Superior temporal gyrus (tissue), 1 donor: ENCODE measurements around the gene MYO18B.

Source experiments
- DNase-seq: peaks from one replicate; pipeline ENCODE4 v3.0.0-alpha.2; 2016; ENCODE audit errors: extremely low spot score

The MYO18B gene

DNA sequence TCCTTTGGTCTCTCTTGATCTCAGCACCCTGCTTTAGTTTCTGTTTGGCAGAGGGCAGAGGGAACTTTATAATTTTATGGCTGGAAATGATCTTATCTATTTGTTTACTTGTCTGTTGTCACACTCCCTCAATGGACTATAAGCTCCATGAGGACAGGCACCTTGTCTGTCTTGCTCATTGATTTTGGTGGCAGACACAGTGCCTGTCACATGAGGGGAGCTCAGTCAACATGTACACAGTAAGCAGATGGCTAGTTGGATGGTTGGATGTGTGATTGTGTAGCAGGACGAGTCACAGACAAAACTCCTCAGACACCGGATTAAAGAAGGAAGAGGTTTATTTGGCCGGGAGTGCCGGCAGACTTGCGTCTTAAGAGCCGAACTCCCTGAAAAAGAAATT, 80.4 kb downstream of the MYO18B start:
- DNase-seq, result no peak

DNA sequence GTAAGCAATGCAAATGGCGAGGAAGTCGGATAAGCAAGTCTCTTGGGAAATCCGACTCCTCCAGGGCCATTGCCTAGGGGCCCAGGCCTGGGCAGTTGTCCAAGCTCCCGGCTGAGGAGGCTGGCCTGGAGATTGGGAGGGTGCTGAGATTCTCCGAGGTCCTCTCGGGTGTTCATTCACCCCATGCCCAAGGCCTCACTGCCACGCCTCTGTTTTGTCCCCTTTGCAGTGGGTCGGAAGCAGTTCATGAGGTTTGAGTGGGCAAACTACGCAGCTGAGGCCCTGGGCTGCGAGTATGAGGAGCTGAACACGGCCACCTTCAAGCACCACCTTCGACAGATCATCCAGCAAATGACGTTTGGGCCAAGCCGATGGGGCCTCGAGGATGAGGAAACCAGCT, 81.3 kb downstream of the MYO18B start:
- DNase-seq, result no peak

DNA sequence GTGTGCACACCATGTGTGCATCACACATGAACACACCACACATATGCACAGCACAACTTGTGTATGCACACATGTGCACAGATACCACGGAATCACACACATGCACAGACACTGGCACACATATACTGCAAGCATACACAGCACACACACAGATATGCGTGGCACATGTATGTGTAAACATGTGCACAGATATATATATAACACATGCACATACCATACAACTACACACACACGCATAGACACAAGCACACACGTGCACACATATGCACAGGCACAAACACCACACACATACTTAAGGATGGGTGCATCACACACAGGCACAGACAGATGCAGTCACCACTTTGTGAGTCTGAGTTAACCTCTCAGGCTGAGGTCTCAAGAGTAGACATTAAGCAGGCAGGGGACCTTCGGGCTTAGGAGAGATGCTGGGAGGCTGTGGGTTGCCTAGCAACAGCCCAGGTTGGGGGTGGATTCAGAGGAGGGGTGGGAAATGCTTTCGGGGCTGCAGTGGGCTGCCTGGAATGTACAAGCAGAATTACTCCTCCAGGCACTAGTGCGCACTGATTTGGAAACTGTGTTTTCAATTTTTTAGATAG, 82.9 kb downstream of the MYO18B start:
- DNase-seq, result no peak

DNA sequence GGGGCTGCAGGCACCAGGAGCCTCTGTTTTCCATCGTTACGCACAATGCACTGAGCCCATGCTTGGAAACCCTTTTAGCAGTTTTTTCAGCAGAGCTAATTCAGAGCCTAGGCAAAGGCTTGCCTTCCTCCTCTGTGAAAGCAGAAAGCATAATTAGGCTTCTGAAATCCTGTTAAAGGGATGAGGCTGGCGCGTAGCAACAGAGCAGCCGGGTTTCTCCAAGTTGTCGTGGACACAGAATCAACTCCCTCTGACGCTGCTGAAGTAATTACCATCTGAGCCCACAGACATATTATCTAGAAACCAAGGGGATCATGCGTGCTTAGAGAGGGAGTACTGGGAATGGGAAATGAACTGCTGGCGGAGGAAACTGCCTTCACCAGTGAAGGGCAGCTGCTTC, 85.4 kb downstream of the MYO18B start:
- DNase-seq, result peak; percentile 47

DNA sequence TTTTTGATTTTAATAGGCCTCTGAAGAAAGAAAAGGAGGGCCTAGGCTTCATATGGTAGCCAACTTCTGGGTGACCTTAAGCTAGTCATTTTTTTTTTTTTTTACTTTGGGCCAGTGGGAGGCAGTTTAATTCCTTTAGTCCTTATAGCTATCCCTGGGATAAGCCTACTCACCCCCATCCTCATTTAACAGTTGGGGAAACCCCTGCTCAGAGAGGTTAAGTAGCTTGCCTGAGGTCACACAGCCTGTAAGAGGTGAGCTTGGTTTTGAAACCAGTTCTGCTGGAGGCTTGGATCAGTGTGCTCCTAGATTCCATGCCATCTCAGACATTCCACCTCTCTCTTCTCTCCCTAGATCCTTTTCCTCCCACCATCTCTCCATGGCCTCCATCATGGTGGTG, 86.4 kb downstream of the MYO18B start:
- DNase-seq, result no peak

DNA sequence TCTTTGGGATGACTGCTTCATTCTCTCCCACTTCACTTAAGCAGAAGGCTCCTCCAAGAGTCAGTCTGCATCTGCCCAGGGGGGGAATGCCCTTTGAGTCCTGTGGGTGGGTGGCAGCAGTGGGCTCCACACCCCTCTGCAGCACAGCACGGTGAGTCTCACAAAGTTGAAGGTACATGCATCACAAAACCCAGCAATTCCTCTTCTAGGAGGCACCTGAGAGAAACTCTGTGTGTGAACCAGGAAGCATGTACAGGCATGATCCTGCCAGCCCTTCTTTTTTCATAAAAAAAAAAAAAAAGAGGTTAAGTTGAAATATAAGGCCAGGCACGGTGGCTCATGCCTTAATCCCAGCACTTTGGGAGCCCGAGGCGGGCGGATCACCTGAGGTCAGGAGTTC, 87.2 kb downstream of the MYO18B start:
- DNase-seq, result no peak

DNA sequence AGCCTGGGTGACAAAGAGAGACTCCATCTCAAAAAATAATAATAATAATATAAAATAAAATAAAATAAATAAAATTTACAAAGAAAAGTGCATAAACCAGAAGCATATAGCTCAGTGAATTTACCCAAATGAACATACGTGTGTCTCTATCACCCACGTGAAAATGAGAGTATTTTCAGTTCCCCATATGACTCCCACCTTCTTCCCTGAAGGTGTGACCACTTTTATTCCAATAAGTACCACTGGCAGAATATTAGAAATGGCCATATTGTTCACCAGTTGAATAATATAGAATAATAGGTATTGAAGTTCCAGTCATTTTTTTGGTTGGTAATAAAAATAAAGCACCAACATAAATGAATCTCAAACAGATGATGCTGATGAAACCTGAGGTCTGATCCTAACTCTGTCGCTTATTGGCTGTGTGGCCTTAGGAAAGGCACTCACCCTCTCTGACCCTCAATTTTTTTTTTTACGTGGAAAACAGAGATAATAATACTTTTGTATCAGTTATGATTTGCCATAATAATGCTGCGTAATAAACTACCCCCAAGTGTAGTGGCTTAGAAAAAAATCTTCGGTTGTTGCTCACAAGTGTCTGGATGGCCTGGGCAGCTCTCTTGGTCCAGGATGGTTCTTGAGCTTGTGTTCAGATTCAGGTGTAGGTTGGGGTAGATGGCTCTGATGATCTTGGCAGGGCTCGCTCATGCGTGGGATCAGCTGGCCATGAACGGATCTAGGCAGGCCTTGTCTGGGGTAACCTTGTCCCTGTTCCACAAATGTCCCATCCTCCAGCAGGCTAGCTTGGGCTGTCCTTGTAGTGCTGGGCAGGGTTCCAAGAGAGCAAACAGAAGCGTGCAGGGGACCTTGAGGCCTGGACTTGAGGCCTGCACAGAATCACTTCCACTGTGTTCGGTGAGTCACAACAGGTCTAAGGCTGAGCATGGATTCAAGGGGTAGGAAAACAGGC, 88.1 kb downstream of the MYO18B start:
- DNase-seq, result no peak

DNA sequence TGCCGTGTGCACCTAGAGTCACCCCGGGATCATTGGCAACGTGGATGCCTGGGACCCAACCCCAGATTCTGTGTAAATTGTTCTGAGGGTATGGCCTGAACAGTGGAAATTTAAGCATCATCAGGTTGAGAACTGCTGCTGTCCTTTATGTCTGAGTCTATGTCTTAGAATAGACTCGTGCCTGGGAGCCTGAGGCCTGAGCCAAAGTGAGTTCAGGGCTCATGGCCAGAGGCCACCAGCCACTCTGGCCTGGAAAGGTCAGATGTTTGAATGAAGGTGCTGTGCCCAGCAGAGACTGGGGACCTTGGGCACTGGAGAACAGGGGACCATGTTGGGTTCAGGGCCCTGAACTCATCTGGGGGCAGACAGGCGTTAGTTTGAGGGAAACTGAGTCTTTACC, 91.1 kb downstream of the MYO18B start:
- no peak for DNase-seq

DNA sequence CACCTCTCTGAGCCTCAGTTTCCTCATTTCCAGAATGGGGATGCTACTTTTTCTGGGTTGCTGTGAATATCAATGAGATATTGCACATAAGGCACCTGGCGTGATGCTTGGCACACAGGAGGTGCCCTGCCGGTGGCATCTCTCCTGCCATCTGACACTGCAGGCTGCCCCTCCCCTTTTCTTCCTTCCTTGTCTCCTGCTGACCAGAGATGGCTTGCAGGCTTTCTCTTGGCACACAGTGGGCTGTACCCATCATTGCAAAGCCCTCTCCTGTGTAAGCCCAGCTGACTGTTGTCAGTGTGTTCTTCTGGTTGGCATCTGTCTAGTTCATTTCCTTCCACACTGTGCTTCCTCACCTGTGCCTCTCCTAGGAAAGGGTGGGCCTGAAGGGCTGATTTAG, 91.7 kb downstream of the MYO18B start:
- DNase-seq, result no peak

DNA sequence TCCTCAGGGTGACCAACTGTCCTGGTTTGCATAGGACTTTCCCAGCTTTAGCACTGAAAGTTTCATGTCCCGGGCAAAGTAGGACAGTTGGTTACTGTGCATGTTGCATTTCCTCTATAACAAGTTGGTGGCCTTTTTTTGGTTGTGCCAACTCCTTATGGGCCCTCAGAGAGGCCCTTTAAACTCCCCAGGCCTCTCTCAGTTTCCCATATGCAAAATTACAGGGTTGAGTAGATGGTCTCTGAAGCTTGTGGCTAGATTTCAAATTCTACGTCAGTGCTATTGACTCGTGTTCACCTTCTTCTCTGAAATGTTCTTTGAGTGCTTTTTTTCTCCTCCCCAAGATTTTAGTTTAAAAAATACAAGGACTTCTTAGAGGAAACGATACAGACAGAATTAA, 92.5 kb downstream of the MYO18B start:
- DNase-seq, result no peak

DNA sequence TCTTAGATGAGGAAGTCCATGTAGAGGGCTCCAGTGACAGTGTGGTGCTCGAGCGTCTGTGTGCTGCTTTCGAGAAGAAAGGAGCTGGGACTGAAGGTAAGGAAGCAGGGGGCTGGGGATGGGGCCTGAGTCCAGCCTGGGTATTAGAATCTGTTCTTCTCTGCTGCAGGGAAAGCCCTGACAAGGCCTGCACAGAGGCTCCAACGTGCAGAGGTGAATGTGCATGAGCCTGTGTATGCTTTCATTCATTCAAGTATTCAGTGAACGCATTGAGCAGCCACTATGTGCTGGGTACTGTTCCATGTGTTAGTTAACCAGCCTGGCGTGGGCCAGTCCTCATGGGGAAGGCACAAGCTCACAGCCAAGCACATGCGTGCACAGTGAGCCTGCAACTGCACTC, 93.4 kb downstream of the MYO18B start:
- DNase-seq, result no peak

DNA sequence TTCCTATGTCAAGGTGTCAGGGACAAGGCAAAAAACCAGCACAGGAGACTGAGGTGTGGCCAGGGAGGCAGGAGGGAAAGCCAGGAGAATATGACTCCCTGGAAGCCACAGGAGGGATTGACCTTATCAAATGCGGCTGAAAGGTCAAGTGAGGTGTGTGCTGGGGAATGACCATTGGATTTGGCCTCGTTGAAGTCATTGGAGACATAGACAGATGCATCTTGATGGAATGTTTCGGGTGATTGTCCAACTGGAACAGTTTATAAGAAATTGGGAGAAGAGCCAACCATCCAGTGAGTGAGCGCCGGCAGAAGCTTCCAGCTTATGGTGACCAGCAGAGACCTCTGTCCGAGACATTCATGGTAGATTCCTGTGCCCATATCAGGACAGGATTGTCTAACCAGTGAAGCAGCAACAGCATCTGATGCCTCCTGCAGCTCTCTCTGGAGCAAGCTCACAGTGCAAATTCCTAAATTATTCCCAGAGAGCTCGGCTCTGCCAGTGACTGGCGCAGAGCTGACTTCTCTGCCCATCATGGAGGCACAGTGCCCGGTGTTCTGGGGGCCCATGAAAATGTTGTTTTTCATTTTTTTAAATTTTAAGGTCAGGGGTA, 95.4 kb downstream of the MYO18B start:
- no peak for DNase-seq

DNA sequence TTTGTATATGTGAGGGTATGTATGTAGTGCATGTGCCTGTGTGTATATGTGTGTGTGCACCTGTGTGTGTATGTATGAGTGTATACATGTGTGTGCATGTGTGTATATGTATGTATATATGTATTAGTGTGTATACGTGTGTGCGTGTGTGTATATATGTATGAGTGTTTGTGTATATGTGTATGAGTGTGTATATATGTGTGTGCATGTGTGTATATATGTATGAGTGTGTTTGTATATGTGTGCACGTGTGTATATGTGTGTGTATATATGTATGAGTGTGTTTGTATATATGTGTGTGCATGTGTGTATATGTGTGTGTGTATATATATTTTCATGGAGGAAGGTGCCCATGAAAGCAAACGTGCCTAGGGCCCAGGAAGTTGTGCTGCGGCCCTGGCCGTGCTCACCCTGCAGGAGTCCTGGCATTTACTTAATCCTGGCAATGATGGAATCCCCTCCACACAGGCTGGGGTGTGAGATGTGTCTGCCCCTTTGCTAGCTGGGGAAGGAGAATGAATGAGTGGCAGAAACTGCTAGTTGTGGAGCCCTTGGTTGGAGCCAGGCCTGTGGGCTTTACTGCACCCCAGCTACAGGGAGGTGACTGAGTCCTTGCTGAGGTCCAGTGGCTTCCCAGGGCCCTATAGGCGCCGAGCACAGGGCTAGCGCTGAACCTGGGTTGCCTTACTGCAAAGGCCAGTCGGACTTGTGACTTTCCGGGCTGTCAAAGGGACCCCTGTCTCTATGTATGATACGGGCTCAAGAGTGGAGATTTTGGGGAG, 97.2 kb downstream of the MYO18B start:
- no peak for DNase-seq

DNA sequence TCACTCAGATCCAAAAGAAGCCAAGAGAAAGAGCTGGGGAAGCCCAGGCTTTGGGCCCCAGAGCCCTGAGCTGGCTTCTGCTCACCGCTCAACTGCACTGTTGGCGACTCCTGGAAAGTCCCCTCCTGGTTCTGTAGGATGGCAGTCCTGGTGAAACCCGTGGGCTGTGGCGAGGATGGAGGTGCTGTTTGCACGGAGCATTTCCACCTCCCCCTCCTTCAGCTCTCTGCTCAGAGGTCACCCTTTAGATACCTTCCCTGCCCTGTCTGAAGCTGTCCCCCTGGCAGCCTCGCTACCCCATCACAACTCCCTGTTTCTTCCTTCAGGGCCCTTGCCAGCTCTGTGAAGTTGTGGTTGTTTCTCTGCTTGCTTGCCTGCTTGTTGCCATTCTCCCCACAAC, 97.8 kb downstream of the MYO18B start:
- DNase-seq, result no peak

DNA sequence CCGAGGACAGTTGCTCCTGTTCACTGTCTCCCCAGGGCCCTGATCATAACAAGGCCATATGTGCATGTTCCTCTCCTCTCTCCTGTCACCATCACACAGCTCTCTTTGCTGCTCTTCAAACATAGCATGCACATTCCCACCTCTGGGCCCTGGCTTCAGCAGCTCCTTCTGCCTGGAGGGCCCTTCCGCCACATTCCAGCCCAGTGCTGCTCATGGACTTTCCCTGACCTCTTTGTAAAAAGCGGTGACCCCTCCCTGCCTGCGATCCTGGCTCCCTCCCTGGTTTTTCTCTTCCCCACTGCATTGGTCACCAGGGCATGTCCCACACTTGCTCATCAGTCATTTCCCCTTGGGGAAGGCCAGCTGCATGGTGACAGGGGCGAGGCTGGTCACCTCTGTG, 98.2 kb downstream of the MYO18B start:
- no peak for DNase-seq

DNA sequence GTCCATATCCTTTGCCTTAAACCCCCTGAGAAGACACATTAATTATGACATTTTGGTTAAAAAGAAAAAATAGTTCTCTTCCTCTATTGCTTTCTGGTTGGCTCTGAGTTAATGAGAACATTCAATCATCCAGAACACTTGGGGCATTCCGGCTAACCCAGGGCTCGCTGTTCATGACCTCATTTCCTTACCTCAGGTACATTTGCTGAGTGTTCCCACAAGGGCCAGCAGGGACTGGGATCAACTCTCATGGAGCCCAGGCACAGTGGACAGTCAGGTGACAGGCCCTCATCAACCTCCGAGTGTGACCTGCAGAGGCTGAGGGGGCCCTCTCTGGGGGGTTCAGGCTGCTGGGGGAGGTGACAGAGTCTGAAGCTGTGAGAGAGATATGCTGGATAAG, 98.9 kb downstream of the MYO18B start:
- DNase-seq, result no peak

DNA sequence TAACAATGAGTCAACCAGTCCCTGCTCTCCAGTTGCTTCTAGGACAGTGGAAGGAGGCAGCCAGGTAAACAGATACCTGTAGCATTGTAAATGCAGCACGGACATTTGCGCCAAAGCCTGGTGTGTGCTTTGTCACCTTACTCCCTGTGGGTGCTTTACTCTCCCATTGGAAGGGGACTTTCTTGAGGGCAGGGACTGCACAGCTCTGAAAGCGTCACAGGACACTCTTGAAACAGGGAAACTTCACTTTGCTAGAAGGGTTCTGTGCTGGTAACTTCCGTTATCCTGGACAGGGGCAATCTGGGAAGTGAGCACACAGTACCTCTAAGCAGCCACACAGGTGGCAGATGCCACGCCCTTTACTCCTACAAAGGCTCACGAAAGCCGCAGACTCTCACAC, 99.8 kb downstream of the MYO18B start:
- DNase-seq, result no peak

DNA sequence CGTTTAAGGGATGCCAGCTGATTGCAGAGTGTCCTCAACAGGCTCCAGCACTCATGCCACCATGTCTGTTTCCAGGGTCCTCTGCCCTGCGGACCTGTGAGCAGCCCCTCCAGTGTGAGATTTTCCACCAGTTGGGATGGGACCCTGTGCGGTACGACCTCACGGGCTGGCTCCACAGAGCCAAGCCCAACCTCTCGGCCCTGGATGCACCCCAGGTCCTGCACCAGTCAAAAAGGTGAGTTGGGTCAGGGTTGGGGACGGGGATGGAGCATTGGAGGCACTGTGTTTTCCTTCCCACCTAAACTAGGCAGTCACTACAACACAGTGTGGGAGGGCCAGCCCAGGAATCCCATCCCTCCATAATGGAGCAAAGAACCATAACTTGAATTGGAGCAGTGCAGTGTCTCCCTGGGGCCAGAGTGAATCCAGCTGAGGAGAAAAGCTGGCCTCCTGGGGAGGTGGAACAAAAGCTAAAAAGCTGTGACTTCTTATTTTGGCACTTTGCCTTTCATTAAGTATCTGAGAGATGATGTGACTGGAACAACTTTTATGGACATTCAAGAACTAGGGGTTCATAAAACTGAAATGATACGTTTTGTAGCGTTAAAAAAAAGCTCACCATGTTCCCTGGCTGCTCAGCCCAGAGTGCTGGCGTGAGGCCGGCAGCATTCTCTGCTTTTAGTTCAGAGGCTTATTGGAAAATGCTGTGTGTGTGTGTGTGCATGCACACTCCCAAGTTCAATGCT, 101.8 kb downstream of the MYO18B start:
- DNase-seq, result no peak

DNA sequence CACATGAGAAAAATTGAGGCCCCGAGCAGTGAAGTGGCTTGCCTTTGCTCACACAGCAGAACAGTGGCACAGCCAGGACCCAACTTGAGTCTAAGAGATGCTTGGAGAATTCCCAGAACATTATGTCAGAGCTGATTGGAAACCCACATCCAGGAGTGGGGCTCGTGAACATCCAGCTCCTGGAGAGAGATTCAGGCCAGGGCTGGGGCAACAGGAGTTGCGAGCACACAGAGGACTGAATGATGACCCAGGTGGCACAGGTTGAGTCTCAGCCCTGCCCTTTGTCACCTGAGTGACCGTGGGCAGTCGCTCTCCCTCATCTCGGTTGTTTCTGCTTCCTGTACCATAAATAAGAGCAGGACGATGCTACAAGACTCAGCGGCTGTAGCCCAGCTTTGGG, 102.6 kb downstream of the MYO18B start:
- DNase-seq, result no peak

DNA sequence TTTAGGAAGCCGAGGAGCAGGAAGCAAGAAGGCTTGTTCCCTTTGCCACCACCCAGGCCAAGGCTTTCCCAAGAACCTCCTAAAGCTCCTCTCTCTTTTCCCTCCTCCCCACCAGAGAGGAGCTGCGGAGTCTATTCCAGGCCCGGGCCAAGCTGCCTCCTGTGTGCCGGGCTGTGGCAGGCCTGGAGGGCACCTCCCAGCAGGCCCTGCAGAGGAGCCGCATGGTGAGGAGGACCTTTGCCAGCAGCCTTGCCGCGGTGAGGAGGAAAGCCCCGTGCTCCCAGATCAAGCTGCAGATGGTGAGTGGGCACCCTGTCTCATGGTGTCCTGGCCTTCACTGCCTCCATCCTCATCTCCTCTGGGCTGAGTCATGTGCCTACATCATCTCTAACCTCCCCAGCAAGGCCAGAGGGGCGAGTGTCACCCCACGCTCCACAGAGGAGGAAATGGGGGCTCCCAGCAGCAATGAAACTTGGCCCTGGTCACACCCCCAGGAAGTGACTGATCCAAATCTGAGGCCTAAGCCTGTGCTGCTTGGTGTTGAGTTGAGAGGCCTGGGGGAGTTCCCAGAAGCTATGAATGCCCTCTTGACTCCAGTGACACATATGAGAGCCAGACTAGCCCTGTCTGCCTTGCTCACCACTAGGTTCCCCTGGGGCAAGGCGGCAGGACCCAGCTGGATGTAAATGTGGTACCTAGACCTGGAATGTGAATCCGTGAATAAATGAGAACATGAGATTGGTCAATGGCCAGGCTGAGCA, 104.2 kb downstream of the MYO18B start:
- DNase-seq, result no peak

DNA sequence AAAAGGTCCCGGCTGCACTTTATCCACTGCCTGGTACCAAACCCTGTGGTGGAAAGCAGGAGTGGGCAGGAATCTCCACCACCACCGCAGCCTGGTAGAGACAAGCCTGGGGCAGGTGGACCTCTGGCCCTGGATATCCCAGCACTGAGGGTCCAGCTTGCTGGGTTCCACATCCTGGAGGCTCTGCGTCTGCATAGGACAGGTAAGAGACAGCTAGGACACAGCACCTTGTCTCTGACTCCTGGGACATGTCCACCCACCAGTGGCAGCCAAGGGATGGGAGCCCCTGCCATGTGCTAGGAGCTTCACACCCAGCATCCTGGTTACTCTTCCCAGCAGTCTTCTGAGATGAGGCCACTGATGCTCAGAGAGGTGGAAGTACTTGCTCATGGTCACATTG, 105.5 kb downstream of the MYO18B start:
- DNase-seq, result no peak
